Measurements from ENCODE around the gene TTC23.
A peak's percentile ranks its signal among the peaks of the same experiment; 100 is the strongest.

TTC23 gene

GRCh38 chr15:99106417-99107220 is 142.8 kb downstream of the TTC23 start:
- no peak for FAIRE-seq
- DNase-seq (ENCODE audit: insufficient read length, low spot score): no peak

DNA sequence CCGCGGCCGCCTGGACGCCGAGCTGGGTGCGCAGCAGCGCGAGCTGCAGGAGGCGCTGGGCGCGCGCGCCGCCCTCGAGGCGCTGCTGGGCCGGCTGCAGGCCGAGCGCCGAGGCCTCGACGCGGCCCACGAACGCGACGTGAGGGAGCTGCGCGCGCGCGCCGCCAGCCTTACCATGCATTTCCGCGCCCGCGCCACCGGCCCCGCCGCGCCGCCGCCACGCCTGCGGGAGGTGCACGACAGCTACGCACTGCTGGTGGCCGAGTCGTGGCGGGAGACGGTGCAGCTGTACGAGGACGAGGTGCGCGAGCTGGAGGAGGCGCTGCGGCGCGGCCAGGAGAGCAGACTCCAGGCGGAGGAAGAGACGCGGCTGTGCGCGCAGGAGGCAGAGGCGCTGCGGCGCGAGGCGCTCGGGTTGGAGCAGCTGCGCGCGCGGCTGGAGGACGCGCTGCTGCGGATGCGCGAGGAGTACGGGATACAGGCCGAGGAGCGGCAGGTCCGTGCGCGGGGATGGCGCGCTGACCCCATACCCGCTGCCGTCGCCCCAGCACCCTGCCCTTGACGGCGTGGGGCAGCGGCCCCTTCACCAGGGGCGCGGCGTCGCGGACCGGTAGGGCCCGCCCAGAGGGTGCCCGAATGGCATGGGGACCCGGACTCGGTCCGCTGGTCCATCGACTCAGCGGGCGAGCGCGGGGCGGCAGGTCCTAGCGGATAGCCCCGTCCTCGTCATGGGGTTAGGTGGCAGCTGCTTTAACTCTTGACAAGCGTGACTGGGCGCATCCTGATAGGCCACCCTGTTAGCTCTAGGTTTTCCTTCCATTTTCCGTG is 143.7 kb downstream of the TTC23 start:
- peak; percentile 52 for FAIRE-seq
- DNase-seq (ENCODE audit: insufficient read length, low spot score): peak; percentile 41

DNA sequence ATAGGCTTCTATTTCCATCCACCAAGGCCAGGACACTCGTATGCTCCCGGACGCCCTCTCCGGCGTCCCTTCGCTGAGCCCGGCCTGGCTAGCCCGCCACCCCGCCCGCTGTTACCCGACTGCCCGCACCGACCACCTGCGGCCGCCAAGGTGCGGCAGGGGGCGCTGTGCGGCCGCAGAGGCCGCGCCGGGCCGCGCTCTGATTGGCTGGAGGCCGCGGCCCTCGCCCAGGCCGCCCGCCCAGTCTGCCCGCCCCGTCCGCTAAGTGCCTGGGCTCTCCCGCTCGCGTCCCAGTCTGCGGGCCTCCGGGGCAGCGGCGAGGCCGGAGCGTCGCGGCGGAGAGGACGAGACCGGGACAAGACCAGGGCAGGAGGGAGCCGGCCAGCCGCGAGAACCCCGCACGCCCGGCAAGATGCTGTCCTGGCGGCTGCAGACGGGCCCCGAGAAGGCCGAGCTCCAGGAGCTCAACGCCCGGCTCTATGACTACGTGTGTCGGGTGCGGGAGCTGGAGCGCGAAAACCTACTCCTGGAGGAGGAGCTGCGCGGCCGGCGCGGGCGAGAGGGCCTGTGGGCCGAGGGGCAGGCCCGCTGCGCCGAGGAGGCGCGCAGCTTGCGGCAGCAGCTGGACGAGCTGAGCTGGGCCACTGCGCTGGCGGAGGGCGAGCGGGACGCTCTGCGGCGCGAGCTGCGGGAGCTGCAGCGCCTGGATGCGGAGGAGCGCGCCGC is 144.4 kb downstream of the TTC23 start, which contains the start of gene SYNM:
TSS of gene SYNM (plus strand) at position 293 of the 726 bp plus-strand sequence. CDS start at position 413, 120 bp downstream.
- no peak for FAIRE-seq

GRCh38 chr15:99103279-99103678 is 146.1 kb downstream of the TTC23 start:
- FAIRE-seq: no peak
- DNase-seq (ENCODE audit: insufficient read length, low spot score): no peak

More for the DNA sequence above, 144.4 kb downstream of the TTC23 start, which contains the start of gene SYNM:
- peak; percentile 86 for DNase-seq (ENCODE audit: insufficient read length, low spot score)

DNA sequence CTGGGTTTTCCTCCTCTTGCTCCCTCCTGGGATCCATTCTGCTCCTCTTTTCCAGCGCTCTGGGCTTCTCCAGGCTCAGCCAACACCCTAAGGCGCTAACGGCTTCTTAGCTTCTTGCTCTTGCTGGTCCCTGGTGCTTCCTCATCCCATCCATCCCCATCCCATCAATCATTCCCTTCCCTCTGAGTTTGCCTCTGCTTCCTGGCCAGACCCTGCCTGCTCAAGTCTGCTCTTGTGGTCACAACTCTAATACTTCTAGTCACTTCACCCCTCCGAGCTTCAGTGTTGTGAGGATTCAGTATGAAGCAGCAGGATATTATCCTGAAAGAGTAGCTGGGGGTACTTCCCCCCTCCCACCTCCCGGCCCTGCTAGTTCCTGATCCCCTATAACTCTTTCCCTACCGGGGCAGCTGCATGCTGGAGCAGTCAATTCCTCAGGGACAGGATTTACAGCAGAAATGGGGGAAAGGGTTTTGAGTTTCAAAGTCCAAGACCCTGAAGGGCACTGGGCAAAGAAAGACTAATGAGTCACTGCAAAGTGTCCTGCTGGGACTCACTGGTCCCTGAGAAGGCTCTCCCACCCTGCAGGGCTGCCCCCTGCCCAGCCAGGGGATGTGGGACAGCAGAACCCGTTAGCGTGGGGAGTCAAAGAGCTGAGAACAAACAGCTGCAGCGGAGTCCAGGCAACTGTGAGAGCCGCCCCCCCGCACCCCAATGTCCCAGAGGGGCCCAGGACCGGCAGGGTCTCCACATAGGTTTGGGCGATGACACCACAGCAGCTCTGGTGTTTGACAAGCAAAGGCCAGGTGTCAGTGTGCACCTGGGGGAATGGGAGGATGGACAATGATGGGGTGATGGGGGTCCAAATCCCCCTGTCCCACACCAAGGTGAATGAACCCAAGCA is 146.8 kb downstream of the TTC23 start:
- DNase-seq (ENCODE audit: insufficient read length, low spot score): no peak
- FAIRE-seq: no peak

- DNase-seq (ENCODE audit: insufficient read length, low spot score): no peak
- FAIRE-seq: no peak
Observed at GRCh38 chr15:99101501-99101900, 147.9 kb downstream of the TTC23 start.

- FAIRE-seq (peak; percentile 57), DNase-seq (ENCODE audit: insufficient read length, low spot score) (peak; percentile 72)
Observed at GRCh38 chr15:99100245-99101173, 148.9 kb downstream of the TTC23 start.

DNA sequence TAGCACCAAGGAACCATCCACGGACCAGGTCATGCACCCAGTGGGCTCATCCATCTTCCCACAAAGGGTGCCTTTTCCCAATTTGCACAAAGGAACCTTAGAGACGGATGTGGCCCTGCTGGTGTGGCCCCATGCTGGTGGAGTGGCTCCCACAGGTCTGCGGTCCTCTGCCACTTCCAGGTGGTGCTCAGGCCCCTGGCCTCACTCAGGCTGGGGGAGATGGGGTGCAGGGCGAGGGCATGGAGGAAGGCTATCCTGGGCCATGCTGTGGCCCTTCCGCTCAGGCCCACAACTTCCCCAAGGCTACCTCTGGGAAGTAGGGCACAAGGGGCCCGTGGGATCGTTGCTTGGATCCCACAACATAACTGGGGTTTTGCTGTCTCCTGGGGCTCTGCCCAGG is 149.7 kb downstream of the TTC23 start:
- no peak for DNase-seq (ENCODE audit: insufficient read length, low spot score)
- FAIRE-seq: no peak

- DNase-seq (ENCODE audit: insufficient read length, low spot score) (no peak), FAIRE-seq (no peak)
Observed at GRCh38 chr15:99098991-99099390, 150.4 kb downstream of the TTC23 start.

DNA sequence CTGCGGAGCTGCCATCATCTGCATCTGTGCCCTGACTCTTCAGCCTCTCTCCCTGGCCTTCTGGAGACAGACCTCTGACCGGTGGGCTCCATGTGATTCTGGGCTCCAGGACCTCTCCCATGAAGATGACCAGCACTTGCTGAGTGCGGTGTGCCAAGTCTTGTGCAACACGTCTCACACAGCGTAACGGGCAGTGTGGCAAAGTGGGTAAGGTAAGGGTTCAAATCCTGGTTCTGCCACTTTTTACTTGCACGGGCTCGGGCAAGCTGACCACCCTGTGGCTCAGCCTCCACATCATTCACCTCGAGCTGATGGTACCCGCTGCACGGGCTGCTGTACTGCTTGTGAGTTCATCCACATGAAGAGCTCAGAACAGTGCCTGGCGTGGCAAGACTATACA is 151.0 kb downstream of the TTC23 start:
- FAIRE-seq (no peak), DNase-seq (ENCODE audit: insufficient read length, low spot score) (no peak)

DNA sequence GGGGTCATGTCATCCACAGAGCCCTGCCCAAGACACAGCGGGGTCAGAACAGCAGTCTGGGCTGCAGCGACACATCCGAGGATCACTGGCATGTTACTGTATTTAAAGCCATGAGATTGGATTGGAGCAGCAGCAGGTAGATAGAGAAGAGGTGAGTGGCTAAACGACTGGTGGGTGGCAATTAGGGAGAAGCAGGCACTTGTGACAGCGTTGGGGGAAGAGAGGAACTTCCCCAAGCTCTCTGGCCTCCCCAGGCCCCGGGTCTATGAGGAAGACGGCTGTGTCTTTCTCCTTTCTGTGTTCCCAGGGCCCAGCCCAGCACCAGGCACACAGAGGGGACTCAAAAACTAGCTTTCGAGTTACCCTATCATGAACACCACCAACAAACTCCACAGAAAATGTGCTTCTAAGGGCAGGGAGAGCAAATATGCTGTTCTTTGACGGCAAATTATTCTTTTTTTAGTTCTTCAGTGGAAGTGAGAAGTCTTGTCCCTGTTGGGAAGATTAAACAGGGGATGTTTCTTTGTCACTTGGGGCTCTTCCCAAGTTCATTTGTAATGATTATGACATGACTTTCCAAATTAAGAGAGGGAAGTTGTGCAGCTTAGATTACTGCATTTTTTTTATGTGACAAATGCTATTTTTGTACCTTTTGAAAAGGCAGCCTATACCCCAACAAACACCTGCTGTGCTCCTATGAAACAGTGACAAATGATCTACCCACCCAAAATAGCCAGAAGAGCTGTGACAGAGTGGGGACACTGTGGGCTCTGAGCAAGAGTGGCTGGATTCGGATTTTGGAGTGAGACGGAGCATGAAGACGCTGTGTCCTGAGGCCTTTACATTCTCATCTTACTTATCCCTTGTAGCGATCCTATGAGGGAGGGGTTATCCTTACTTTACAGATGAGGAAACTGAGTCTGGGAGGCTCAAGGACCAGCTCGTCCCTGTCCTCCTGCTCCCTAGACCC is 151.7 kb downstream of the TTC23 start:
- FAIRE-seq (no peak), DNase-seq (ENCODE audit: insufficient read length, low spot score) (no peak)

DNA sequence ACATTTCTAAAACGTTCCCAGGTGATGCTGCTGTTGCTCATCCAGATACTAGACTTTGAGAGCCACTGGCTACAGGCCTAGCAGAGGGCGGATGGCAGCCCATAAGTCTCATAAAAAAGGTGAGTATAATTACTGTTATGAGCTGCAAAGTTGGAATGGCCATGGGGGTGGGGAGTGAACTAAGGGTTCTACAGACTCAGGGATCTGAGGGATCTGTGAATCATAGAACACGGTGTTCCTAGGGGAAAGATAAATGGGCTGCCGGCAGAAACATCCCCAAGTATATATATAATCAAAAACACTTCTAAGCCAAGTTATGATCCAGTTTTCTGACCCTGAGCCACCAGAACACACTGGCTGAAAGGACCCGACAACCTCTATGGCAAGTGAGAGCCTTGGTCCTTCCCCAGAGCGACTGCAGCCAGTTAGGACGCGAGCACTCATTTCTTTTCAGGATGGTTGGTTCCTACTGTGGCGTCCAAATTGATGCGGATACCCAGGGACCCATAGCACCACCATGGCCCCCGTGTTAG is 152.4 kb downstream of the TTC23 start:
- no peak for DNase-seq (ENCODE audit: insufficient read length, low spot score)
- FAIRE-seq: no peak

GRCh38 chr15:99096173-99096893 is 153.0 kb downstream of the TTC23 start:
- DNase-seq (ENCODE audit: insufficient read length, low spot score): no peak
- FAIRE-seq: peak; percentile 13

GRCh38 chr15:99095626-99096025 is 153.8 kb downstream of the TTC23 start:
- FAIRE-seq: no peak

GRCh38 chr15:99092554-99093172 is 156.7 kb downstream of the TTC23 start:
- FAIRE-seq: no peak
- no peak for DNase-seq (ENCODE audit: insufficient read length, low spot score)

More at GRCh38 chr15:99095626-99096025, 153.8 kb downstream of the TTC23 start:
- no peak for DNase-seq (ENCODE audit: insufficient read length, low spot score)

GRCh38 chr15:99090938-99091337 is 158.4 kb downstream of the TTC23 start:
- DNase-seq (ENCODE audit: insufficient read length, low spot score): no peak
- FAIRE-seq: no peak

Data from HTR-8/SVneo (cell line).